Suprapubic skin (tissue), 4 donors: Measurements from ENCODE around the gene METTL15.

Experiments
- EP300 ChIP-seq: sonication (generic); formaldehyde crosslinking; IDR thresholded peaks from one replicate; pipeline ENCODE4 v1.6.1; 2017; ENCODE audit warnings: antibody characterized with exemption
- POLR2A ChIP-seq, 2 donors: fragments of 450-650 bp; IDR thresholded peaks; one replicate each; pipeline ENCODE4 v1.6.1; 2017; ENCODE audit warnings: antibody characterized with exemption in 2 of 2, mild to moderate bottlenecking in 2 of 2, moderate library complexity in 2 of 2
- POLR2AphosphoS5 ChIP-seq, 3 donors: sonication (generic); formaldehyde crosslinking; IDR thresholded peaks; one replicate each; pipeline ENCODE4 v1.6.1; 2017; ENCODE audit warnings: antibody characterized with exemption in 3 of 3
- TF ChIP-seq, protein P1 (sequence below), 2 donors: fragments of 200-600 bp in 1 of 2; fragments of 450-650 bp in 1 of 2; sonication (generic) in 1 of 2; IDR thresholded peaks; one replicate each; pipeline ENCODE4 v1.5.1; 2016 to 2019; ENCODE audit warnings: antibody characterized with exemption in 2 of 2, mild to moderate bottlenecking in 1 of 2, moderate library complexity in 1 of 2

DNA sequence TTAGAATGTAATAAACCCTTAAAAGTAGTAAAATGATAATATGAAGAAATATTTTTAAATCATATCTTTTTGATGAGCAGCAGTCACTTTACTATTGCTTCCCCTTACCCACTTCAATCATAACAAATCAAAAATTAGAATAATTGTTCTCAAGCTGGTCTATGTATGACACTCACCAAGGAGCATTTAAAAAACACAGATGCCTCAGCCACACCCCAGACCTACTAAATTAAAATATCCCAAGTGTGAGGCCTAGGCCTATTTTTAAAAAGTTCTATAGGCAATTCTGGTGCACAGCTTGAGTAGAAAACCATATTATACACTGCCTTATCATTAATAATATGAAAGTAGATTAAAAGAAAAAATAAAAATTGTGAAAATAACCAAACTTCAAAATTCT, 15.4 kb upstream of the METTL15 start:
- no peak for TF ChIP-seq POLR2A (IDR thresholded peaks at IDR 0.05)
- TF ChIP-seq POLR2AphosphoS5 (IDR thresholded peaks at IDR 0.05), result no peak
- TF ChIP-seq, protein P1, sequence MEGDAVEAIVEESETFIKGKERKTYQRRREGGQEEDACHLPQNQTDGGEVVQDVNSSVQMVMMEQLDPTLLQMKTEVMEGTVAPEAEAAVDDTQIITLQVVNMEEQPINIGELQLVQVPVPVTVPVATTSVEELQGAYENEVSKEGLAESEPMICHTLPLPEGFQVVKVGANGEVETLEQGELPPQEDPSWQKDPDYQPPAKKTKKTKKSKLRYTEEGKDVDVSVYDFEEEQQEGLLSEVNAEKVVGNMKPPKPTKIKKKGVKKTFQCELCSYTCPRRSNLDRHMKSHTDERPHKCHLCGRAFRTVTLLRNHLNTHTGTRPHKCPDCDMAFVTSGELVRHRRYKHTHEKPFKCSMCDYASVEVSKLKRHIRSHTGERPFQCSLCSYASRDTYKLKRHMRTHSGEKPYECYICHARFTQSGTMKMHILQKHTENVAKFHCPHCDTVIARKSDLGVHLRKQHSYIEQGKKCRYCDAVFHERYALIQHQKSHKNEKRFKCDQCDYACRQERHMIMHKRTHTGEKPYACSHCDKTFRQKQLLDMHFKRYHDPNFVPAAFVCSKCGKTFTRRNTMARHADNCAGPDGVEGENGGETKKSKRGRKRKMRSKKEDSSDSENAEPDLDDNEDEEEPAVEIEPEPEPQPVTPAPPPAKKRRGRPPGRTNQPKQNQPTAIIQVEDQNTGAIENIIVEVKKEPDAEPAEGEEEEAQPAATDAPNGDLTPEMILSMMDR (IDR thresholded peaks at IDR 0.05), result no peak
- TF ChIP-seq EP300, result no peak
